GM19025 (cell line): Measurements from ENCODE around the gene SERTAD1.
"Not testable (repeated sequence)": the region's sequence is repeated elsewhere in the genome, so short reads cannot be mapped to it uniquely, and the experiment has no call there.

Experiments used
- ATAC-seq: cut with Tn5 transposase; IDR thresholded peaks from one replicate; pipeline ENCODE4 v1.9.1; 2021; ENCODE audit warnings: mild to moderate bottlenecking, low read depth, moderate library complexity; ENCODE audit not compliant: unreplicated experiment

SERTAD1 gene

DNA sequence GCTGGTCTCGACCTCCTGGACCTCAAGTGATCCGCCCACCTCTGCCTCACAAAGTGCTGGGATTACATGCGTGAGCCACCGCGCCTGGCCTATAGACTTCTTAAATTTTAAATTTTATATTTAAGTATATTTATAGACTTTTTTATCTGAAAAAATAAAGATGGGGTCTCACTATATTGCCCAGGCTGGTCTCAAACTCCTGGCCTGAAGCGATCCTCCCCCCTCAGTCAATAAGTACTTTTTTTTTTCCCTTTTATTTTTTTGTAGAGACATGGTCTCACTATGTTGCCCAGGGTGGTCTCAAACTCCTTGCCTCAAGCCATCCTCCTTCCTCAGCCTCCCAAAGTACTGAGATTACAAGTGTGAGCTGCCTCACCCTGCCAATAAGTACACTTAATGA is 1.9 kb downstream of the SERTAD1 start:
- no peak for ATAC-seq

DNA sequence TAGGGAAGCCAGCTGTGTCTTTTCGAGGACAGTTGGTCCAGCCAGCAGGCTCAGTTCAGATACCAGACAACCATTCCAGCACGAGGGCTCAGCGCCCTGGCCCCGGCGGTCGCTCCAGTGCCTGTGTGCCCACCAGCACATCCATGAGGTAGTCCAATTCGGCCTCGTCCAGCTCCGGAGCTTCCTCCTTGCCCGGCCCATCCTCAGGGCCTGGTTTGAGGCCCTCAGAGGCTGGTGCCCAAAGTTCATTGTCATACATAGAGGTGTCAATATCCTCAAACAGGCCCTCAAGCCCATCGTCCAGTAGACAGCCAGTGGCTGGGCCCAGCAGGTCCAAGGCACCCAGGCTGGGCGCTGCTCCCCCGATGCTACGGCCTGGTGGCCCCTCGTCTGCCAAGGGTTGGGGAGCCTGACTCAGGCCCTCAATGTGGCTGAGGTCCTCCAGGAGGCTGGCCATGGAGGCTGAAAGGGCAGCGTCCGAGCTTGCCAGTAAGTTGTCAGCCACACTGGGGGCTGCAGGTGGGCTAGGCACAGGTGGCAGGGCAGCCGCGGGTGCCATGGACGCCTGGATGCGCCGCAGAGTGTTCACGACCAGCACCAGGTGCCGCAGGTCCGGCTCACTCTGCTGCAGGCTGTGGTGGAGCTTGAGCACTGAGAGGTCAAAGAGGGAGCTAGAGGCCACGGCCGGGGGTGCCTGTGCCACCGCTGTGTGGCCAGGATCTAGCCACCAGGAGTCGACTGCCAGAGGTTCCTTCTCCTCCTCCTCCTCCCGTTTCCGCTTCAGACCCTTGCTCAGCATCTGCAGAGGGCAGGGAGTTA is 2.8 kb downstream of the SERTAD1 start:
- no peak for ATAC-seq

- ATAC-seq: no peak
Observed at GRCh38 chr19:40421993-40422747, 3.6 kb downstream of the SERTAD1 start.

DNA sequence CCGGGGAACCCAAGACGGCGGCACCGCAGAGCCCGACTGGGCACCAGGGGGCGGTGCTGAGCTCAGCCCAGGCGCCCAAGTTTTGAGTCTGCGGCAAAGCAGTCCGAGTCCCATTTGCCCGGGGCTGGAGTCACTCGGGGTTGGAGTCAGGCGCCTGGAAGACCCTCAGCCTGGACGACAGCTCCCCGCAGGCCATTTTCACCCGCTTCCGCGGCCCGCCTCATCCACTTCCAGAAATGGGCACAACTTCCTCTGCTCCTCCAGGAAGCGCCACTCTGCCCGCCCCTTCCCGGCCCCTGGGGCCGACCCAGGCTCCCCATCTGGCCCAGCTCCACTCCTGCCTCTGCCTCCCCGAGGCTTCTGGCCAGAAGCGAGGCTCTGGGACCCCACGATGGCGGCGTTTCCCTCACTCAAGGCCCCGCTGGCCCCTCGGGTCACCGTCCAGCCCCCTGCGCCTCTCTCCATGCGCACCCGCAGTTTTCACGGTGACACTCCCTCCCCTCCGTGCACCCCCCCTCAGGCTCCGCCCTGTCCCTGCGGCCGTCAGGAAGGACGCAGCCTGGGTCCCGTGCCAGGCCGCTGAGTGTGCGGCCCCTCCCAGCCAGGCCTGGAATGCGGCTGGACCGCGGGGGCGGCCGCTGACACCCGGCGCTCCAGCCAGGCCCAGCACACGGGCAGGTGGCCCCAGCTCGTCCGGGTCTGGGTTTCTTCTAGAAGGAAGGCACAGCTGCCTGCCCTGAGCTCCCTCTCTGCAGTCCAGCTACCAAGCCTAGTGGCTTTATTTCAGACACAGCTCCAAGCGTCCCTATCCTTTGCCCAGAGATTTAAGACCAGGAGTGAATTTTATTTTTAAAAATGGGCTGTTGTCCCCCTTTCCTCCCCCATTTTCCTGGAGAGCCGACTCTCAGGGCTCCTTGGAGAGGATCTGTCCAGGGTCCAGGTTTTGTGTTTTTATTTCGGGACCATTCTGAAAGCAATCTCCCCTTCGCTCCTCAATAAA is 4.7 kb downstream of the SERTAD1 start:
- peak; percentile 37 for ATAC-seq

DNA sequence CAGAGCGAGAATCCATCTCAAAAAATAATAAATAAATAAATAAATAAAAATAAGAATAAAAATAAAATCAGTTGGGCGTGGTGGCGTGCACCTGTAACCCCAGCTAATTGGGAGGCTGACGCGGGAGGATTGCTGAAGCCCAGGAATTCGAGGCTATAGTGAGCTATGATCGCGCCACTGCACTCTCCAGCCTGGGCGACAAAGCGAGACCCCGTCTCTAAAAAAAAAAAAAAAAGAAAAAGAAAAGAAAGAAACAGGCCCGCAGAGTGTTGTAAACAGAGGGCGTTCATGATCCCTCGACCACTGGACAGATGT is 5.4 kb downstream of the SERTAD1 start:
- no peak for ATAC-seq

GRCh38 chr19:40419780-40420179 is 6.0 kb downstream of the SERTAD1 start:
- ATAC-seq: no peak

GRCh38 chr19:40419066-40419612 is 6.7 kb downstream of the SERTAD1 start:
- no peak for ATAC-seq

DNA sequence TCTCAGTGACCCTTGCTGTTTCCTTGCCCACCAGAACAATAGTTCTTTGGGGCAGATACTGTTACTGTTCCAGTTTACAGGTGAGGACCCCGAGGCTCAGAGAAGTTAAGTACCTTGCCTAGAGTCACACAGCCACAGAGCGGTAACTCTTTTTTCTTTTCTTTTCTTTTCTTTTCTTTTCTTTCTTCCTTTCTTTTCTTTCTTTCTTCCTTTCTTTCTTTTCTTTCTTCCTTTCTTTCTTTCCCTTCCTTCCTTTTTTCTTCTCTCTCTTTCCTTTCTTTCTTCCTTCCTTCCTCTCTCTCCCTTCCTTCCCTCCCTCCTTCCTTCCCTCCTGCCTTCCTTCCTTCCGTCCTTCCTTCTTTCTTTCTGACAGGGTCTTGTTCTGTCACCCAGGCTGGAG is 7.8 kb downstream of the SERTAD1 start:
- ATAC-seq: no peak

- ATAC-seq: no peak
Observed at GRCh38 chr19:40417643-40417981, 8.2 kb downstream of the SERTAD1 start.

DNA sequence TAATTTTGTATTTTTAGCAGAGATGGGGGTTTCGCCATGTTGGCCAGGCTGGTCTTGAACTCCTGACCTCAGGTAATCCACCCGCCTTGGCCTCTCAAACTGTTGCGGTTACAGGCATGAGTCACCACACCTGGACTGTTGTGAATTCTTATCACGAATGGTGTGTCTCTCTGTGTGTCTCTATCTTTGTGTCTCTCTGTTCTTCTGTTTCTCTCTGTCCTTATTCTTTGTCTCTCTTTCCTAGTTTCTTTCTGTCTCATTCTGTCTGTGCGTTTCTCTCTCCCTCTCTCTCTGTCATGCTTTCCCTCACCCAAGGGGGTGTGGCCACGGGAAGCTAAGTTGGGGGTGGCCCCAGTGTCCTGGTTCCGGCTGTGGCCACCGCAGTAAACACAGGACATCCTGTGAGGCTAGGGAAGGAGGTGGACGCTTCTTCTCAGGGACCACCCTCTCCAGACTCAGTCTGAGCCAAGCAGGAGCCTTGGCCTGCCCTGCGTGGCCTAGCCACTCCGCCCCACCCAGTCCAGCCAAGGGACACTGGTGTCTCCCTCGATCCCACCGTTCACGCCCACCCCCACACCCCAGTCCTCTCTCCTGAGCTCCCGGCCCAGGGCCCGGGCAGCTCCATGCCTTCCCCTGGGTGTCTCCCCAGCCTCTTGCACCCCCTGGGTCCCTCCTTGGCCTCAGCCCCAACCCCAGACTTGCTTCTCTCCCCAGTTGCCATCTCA is 8.7 kb downstream of the SERTAD1 start:
- ATAC-seq: no peak

DNA sequence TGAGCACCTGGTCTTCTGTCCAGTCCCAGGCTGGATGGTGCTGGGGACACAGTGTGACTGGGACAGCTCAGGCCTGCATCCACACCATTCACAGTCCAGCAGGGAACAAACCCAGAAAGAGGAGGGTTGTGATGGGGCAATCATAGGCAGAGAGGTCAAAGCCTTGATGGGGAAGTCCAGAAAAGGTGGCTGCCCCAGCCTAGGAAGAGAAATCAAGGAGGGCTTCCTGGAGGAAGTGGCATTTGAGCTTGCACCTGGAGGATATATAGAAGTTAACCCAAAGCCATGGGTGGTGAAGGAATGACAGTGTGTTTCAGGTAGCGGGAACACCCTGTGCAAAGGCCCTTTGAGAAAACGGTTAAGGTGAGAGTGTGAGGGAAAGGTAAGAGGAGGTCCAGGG is 10.0 kb downstream of the SERTAD1 start:
- no peak for ATAC-seq

- ATAC-seq: no peak
Observed at GRCh38 chr19:40414542-40415535, 11.0 kb downstream of the SERTAD1 start.

- no peak for ATAC-seq
Observed at GRCh38 chr19:40413291-40413845, 12.4 kb downstream of the SERTAD1 start, which contains the start of gene PRX. Gene PRX (minus strand): TSS chr19:40413378. CDS start chr19:40407932, 5,446 bp downstream.

GRCh38 chr19:40412866-40413265 is 12.9 kb downstream of the SERTAD1 start:
- no peak for ATAC-seq

DNA sequence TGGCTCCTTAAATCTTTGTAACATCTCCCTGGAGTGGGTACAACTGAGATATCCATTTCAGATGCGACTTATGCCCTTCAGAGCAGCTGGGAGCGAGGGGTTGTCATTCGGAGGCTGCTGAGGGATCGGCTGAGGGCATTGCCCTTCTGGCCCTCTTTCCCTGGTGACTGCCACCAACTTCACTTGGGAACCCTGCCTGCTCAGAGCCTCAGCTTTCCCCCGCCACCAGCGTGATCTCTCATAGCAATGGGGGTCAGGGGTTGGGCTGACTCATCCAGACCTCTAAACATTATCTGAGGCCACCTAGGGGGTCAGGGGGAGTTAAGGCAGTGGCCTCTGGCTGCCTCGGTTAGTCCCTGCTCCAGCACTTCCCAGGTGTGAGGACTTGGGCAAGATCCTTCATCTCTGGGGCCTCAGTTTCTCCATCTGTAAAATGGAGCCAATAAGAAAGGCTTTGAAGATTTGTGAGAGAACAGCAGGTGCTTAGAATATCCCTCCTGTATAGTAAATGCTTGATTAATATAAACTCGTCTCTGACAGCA is 13.8 kb downstream of the SERTAD1 start:
- ATAC-seq: no peak

DNA sequence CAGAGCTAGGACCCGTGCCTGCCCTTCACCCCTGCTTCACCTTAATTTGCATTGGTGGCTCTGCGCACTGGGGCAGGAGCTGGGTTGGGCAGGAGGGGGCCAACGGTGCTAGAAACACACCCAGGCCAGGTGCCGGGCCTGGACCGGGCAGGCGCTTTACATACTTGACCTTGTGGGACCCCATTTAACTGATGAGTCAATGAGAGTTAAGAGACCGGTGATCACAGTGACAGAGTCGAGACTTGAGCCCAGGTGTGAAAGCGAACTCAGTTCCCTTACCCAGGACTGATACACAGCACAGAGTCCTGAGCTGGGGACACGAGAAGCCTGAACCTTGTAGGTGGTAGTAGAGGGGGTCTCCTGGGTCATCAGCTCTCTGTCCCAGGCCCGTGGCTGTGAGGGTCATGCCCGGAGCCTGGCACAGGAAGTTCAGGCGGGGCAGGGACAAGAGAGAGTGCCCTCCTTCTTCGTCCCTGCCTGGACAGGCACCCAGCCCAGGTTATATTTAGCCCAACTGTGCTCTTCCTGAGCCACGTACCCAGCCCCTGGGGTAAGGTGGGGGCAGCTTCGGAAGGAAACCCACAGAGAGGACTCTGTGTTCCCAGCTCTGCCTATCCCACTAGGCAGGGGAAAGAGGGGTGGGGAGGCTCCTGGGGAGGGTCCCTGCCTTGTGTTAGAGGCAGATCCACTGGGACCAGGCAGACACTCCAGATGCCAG is 14.5 kb downstream of the SERTAD1 start:
- ATAC-seq: no peak

- ATAC-seq: no peak
Observed at GRCh38 chr19:40410030-40410389, 15.8 kb downstream of the SERTAD1 start.

GRCh38 chr19:40408598-40408925 is 17.2 kb downstream of the SERTAD1 start:
- not testable (repeated sequence) for ATAC-seq
